T-helper 2 cell treated with Interferon-gamma antibody and Interleukin-4, amounts not matched to agents 100 ng/mL and 5 ng/mL, for 36 hours (primary cell): Measurements from ENCODE around the gene HRC. TPM values are rescaled to one million over a fixed set of nuclear protein-coding genes. Genes with fewer than 3 reads are reported as not detected.

Experiments used
- intact Hi-C: fragments of 100-400 bp; cut with micrococcal nuclease; formaldehyde crosslinking; loops from one replicate; pipeline ENCODE4 v1.15.1; 2023
- total RNA-seq: library from RNA; stranded (reverse); gene quantifications from 2 replicates; pipeline ENCODE4 v1.2.3, GENCODE V29; 2022

The HRC gene
- total RNA-seq, 1 donor from 2014 or later: not detected

GRCh38 chr19:49160450-49161189 lies 5.4 kb upstream of the HRC start:
- intact Hi-C loops: no loop called here

- intact Hi-C loops: no loop called here
Measured at GRCh38 chr19:49157445-49158224, 2.4 kb upstream of the HRC start, which contains the start of gene TRPM4. TRPM4 (plus strand) TSS chr19:49157792; CDS start chr19:49157867, 75 bp downstream.

GRCh38 chr19:49155820-49156346 lies 687 bp upstream of the HRC start:
- intact Hi-C loops: no loop called here

- intact Hi-C loops: no loop called here
Measured at GRCh38 chr19:49154279-49154678, 917 bp downstream of the HRC start.

GRCh38 chr19:49153167-49153809 lies 1.9 kb downstream of the HRC start:
- intact Hi-C loops: no loop called here

GRCh38 chr19:49152119-49152550 lies 3.1 kb downstream of the HRC start:
- intact Hi-C loops: no loop called here

- intact Hi-C loops: no loop called here
Measured at GRCh38 chr19:49151267-49152118, 3.7 kb downstream of the HRC start.

- intact Hi-C loops: no loop called here
Measured at GRCh38 chr19:49150944-49151243, 4.3 kb downstream of the HRC start.

- intact Hi-C loops: no loop called here
Measured at GRCh38 chr19:49150106-49150943, 4.9 kb downstream of the HRC start.

- intact Hi-C loops: loop anchor here (10.0 kb wide), 1 partner anchor 155 kb away; the partner anchor contains the start of genes GYS1 and RUVBL2
Measured at GRCh38 chr19:49149652-49150105, 5.5 kb downstream of the HRC start.

- intact Hi-C loops: loop anchor here (10.0 kb wide), 1 partner anchor 154 kb away; the partner anchor contains the start of genes GYS1 and RUVBL2
Measured at GRCh38 chr19:49148784-49149651, 6.2 kb downstream of the HRC start.

GRCh38 chr19:49148044-49148682 lies 7.0 kb downstream of the HRC start:
- intact Hi-C loops: loop anchor here (10.0 kb wide), 1 partner anchor 153 kb away; the partner anchor contains the start of genes GYS1 and RUVBL2

- intact Hi-C loops: loop anchor here (1.0 to 10.0 kb wide), 3 partner anchors 28 to 152 kb away; partner anchors contain the start of genes C19orf73, GYS1, PPFIA3 and RUVBL2
Measured at GRCh38 chr19:49146408-49146770, 8.8 kb downstream of the HRC start.

GRCh38 chr19:49145573-49146407 lies 9.4 kb downstream of the HRC start:
- intact Hi-C loops: loop anchor here (1.0 to 10.0 kb wide), 3 partner anchors 27 to 151 kb away; partner anchors contain the start of genes C19orf73, GYS1, PPFIA3 and RUVBL2

GRCh38 chr19:49142866-49143335 lies 12.3 kb downstream of the HRC start:
- intact Hi-C loops: loop anchor here (2.0 to 10.0 kb wide), 2 partner anchors 14 to 148 kb away; partner anchors contain the start of genes GYS1 and RUVBL2

- intact Hi-C loops: loop anchor here (10.0 kb wide), 1 partner anchor 147 kb away; the partner anchor contains the start of genes GYS1 and RUVBL2
Measured at GRCh38 chr19:49141352-49141751, 13.8 kb downstream of the HRC start.

- intact Hi-C loops: loop anchor here (10.0 kb wide), 1 partner anchor 146 kb away; the partner anchor contains the start of genes GYS1 and RUVBL2
Measured at GRCh38 chr19:49140951-49141350, 14.2 kb downstream of the HRC start.
